Urothelium cell line (cell line): ENCODE results near the gene NSMCE1.

ENCODE experiments used
- DNase-seq: peaks from one replicate; pipeline ENCODE4 v3.0.0; 2011; ENCODE audit warnings: low spot score, mixed read lengths
- FAIRE-seq: peaks from 2 replicates; lab custom pipeline; 2011; peaks lifted over from hg19 to GRCh38; lab: Jason Lieb, UNC

Gene NSMCE1

GRCh38 chr16:27245276-27246172 is 23.0 kb downstream of the NSMCE1 start:
- FAIRE-seq = no peak

DNA sequence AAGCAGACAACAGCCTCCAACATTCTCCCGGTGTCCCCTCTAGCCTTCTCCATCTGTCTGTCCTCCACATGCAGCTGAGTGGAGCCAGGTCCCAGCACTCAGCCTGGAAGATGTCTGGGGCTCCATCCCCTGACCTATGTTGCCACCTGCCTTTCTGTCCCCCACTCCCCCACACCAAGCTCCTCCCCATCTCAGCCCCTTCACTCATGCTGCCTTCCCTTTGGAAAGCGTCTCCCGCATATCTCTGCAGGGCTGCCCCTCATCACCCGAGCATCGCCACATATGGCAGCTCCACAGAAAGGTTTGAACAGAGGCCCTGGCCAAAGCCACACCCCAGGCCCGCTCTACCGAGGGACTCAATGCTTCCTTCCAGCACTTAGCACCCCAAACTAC is 24.2 kb downstream of the NSMCE1 start:
- DNase-seq (no peak), FAIRE-seq (no peak)

More at GRCh38 chr16:27245276-27246172, 23.0 kb downstream of the NSMCE1 start:
- DNase-seq = no peak

- DNase-seq (no peak), FAIRE-seq (no peak)
Observed at GRCh38 chr16:27243725-27244362, 24.7 kb downstream of the NSMCE1 start.

GRCh38 chr16:27242868-27243590 is 25.5 kb downstream of the NSMCE1 start:
- DNase-seq = no peak
- no peak for FAIRE-seq

GRCh38 chr16:27242398-27242797 is 26.2 kb downstream of the NSMCE1 start:
- no peak for DNase-seq
- no peak for FAIRE-seq

GRCh38 chr16:27241658-27242057 is 26.9 kb downstream of the NSMCE1 start:
- no peak for FAIRE-seq
- no peak for DNase-seq

DNA sequence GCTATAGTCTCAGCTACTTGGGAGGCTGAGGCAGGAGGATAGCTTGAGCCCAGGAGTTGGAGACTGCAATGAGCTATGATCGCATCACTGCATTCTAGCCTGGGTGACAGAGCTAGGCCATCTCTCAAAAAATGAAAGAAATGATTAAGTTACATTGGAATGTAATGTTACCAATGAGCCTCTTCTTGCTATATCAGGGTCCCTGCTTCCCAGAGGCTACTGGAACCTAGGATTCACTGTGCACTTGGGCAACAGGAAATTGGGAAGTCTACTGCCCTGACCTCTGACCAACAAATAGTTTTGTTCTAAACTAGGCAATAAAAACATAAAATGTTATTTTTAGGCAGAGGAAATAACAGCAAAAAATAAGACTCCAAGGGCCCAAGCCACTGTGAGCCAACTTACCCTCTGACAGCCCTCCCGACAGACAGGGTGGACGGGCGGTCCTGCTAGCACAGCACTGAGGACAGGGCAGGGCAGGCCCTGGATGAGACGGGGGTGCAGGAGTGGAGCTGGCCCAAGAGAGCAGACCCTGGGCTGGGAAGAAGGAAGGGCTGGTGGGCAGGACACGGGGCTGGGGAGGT is 27.5 kb downstream of the NSMCE1 start:
- FAIRE-seq (no peak), DNase-seq (no peak)

DNA sequence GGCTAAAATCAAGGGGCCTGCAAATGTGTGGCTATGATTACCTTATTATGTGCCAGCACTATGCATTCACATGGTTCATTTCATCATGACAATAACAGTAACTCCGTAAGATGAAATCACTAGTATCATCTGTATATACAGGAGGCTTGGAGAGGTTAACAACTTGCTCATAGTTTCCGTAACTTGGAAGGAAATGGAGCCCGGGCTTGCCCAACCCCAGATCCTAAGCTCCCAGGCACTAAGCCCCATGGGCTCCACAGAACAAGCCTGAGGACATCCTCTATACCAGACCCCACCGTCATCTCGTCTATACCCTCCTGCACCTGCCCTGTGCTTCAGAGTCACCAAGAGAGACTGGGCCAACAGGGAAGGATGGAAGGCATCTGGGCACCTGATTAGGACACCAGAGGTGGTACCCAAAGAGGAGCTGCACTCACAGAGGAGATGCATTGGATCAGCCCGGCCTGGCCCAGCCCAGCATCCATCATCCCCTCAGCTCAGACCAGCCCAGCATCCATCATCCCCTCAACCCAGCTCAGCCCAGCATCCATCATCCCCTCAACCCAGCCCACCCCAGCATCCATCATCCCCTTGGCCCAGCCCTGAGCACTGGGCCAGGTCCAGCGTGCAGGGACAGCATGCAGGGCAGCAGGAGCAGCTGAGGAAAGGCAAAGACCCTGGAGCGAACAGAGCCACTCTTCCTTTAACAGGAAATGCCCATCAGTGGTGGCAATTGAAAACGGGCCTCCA is 28.5 kb downstream of the NSMCE1 start:
- no peak for DNase-seq
- no peak for FAIRE-seq

DNA sequence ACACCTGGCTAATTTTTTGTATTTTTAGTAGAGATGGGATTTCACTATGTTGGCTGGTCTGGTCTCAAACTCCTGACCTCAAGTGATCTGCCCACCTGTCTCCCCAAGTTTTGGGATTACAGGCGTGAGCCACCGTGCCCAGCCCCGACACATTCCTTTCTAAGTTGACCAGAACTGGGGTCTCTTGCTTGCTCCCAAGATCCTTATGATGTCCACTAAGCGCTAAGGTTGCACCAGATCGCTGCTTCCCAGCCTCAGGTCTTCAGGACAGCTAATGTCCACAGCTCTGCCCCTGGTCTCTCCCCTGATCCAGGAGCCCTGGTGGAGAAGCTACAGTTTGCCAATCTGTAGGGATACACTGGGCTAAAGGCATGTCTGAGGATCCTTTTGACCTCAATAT is 29.5 kb downstream of the NSMCE1 start:
- no peak for FAIRE-seq
- DNase-seq = no peak

- FAIRE-seq (no peak), DNase-seq (no peak)
Observed at GRCh38 chr16:27238591-27238990, 30.0 kb downstream of the NSMCE1 start.

DNA sequence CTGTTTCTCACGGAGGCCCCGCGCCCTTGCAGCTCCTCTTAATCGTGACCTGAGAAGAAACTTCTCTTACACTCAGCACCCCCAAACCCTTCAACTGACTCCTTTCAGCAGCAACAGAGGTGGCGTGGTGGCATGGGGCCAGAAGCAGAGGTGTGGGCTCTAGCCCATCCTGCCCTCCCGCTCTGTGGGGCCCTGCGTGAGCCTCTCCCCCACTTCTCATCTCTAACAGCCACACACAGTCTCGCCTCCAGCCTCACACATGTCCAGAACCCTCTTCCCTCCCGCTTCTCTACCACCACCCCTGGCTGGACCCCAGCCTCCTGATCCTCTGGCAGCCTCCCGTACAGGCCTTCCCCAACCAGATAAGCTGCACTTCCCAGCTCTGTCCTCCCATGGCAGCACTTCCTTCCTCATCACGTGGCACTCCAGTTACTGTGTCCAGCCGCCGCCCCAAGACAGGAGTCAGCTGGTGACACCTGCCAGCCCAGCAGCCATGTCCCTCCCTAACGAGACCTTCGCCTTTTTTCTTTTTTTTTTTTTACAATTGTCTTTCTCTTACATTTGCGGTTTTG is 30.5 kb downstream of the NSMCE1 start:
- FAIRE-seq = no peak

GRCh38 chr16:27237219-27238015 is 31.2 kb downstream of the NSMCE1 start:
- no peak for DNase-seq
- FAIRE-seq = no peak

More for the DNA sequence above, 30.5 kb downstream of the NSMCE1 start:
- no peak for DNase-seq

DNA sequence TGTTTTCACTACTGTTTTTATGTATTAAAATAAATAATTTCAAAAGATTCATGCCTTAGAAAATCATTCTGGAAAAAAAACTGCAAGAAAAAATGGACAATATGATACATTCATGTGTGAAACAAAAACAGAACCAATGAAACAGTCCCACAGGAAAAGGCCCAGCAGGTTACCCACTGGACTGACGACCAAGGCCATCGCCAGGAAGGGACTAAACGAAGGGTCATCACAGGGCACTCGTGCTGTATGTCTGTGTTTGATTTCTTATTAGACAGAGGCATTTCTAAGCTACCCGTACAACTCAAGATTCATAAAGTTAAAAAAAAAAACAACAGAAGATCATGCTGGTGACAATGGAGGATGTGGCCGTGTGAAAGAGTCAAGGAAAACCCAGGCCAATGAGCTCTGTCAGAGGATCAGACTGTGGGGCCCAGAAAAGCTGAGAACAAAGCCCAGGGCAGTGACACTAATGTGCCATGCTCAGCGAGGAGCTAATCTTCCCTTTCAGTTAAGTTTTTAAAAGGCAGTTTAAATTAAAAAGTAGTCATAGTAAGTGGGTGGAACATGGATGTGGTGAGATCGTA is 31.8 kb downstream of the NSMCE1 start:
- FAIRE-seq = no peak
- no peak for DNase-seq

- FAIRE-seq (no peak), DNase-seq (no peak)
Observed at GRCh38 chr16:27235938-27236245, 32.7 kb downstream of the NSMCE1 start.

GRCh38 chr16:27235055-27235937 is 33.3 kb downstream of the NSMCE1 start:
- DNase-seq = peak; percentile 40
- FAIRE-seq = no peak

DNA sequence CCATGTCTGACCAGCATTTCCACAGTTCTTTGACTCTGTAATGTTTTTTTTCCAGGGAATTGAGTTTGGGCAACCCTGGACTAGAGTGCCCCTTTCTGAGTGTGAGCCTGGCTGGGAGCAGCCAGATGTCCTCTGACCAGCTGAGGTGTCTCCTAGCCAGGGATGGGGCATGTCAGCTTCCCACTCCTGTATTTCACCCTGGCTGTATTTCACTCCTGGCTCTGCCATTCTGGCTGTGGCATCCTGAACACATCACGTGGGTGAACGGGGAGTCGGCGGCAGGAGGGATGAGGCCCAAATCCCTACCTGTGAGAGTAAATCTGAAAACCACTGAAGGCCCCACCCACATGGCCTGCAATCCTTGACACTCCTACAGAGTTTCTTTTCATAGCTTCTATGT is 34.0 kb downstream of the NSMCE1 start:
- DNase-seq (no peak), FAIRE-seq (no peak)

DNA sequence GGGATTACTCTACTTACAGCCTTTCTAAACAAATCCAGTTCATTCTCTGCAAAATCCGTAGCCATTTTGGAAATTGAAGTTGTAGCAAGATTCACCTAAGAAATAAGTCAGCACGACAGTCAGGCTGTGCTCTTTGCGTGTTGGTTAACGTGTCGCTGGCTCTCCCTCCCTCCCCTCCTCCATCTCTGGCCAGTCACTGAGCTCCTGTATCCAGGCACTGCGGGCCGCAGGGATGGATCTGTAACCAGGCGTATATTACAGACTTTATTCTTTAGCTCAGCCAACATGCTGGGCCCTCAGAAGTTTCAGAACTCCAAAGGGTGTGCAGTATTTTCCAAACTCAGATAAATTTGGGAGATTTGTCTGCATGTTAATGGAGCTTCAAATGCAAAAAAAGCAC is 34.4 kb downstream of the NSMCE1 start:
- FAIRE-seq (no peak), DNase-seq (no peak)

DNA sequence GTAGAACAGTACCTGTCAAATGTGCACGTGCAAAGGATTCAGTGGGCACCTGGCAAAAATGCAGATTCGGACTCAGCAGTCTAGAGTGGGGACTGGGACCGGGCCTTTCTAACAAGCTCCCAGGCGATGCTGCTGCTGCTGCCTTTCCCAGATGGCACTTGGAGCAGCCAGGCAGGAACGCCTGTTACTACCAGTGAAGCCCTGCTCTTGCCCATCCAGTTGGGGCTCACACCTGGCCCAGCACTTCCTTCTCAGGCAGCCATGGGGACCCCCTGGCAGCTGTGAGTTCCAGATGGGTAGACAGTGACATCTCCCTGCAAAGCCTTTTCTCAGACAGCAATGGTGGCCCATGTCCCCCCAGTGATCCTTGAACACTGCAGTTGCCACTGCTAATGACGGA is 34.8 kb downstream of the NSMCE1 start:
- FAIRE-seq (no peak), DNase-seq (no peak)
